Spleen (tissue), 7 donors: Measurements from ENCODE around the gene ARHGEF28.

Source experiments
- POLR2A ChIP-seq, 3 donors: fragments of 450-650 bp; IDR thresholded peaks; one replicate each; pipeline ENCODE4 v1.5.1; 2017; ENCODE audit warnings: antibody characterized with exemption in 3 of 3, mild to moderate bottlenecking in 1 of 3
- TF ChIP-seq, protein P1 (sequence below), 11 experiments: fragments of 200-600 bp in 7 of 11; fragments of 450-650 bp in 4 of 11; sonication (generic) in 4 of 11; IDR thresholded peaks in 8 of 11; conservative IDR thresholded peaks in 3 of 11; 1 replicate in 7 of 11; 2 replicates in 4 of 11; pipeline versions ENCODE4 v1.4.0 to v1.8.0; 2016 to 2021; ENCODE audit warnings: antibody characterized with exemption in 11 of 11, inconsistent platforms in 4 of 11, mild to moderate bottlenecking in 1 of 11
- donor health status: DM: no; HTN: no; CAD: no; lungs with moderate emphysema.
- donor health status: DM: no; HTN: no; CAD: no.
- donor health status: DM: no; HTN: no; CAD: no.

DNA sequence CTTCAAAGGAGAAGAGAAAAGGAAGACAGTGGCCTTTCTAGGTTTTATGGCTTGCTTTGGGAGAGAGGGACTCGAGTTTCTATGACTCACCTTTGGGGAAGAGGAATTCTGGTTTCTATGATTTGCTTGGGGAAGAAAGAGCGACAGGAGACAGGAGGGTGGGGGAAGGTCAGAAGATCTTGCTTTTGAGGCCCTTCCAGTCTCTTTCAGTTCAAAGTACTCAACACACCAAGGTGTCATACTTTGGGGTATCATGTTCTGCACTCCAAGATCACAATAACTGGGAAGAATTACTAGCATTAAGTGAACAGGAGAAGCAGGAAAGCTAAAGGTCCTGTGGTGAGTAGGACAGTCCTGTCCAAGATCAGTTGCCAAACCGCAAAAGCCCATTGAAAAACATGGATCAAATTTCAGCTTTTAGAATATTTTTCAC lies 324.5 kb downstream of the ARHGEF28 start:
- TF ChIP-seq POLR2A (IDR thresholded peaks at IDR 0.05) = no peak
- TF ChIP-seq, protein P1, sequence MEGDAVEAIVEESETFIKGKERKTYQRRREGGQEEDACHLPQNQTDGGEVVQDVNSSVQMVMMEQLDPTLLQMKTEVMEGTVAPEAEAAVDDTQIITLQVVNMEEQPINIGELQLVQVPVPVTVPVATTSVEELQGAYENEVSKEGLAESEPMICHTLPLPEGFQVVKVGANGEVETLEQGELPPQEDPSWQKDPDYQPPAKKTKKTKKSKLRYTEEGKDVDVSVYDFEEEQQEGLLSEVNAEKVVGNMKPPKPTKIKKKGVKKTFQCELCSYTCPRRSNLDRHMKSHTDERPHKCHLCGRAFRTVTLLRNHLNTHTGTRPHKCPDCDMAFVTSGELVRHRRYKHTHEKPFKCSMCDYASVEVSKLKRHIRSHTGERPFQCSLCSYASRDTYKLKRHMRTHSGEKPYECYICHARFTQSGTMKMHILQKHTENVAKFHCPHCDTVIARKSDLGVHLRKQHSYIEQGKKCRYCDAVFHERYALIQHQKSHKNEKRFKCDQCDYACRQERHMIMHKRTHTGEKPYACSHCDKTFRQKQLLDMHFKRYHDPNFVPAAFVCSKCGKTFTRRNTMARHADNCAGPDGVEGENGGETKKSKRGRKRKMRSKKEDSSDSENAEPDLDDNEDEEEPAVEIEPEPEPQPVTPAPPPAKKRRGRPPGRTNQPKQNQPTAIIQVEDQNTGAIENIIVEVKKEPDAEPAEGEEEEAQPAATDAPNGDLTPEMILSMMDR (IDR thresholded peaks at IDR 0.05 in 8 of 11, conservative IDR thresholded peaks at IDR 0.05 in 3 of 11) = no peak
